Stimulated activated CD8-positive, alpha-beta memory T cell treated with anti-CD3 and anti-CD28 coated beads, Interleukin-12 subunit alpha, Interleukin-12 subunit beta, amount 100 ng/mL, for 24 hours (primary cell): Measurements from ENCODE around the gene SLC10A1.

ENCODE experiments used
- DNase-seq: peaks from one replicate; pipeline ENCODE4 v3.0.0-alpha.2; 2020; ENCODE audit errors: extremely low read depth

SLC10A1 gene

DNA sequence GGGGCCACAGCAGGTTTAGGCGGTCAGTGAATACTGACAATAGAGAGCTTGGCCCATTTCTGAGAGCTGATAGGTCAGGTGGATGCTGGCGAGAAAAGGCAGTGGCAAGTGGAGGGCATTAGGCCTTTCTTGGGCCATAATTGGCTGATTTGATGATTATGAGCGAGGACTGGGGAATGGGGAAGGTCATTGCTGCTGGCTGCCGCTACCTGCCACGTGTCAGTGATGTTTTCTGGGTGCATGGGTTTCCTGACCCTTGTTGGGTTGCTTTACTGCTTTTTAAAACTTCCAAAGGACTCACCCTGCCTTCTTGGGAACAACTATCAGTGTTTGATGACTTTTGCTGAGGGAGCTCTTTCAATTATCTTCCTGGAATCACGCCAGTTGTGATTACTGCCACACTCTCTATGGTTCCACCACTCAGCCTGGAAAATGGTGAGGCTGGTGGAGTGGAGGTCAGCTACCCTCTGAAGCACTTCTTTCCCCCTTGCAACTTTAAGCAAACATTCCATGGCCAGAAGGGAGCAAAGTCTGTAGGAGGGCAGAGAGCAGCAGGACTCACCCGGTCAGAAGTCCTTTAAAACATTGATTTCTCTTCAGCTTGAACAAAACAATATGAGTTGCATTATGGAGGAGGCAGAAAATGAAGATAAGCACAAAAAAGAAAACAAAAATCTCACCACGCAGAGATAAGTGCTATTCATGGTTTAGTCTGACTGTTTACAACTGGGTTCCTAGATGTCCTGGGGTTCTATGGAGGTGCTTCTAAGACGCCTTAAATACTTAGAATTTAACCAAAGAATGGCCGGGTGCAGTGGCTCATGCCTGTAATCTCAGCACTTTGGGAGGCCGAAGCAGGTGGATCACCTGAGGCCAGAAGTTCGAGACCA is 12.1 kb upstream of the SLC10A1 start:
- DNase-seq: no peak

DNA sequence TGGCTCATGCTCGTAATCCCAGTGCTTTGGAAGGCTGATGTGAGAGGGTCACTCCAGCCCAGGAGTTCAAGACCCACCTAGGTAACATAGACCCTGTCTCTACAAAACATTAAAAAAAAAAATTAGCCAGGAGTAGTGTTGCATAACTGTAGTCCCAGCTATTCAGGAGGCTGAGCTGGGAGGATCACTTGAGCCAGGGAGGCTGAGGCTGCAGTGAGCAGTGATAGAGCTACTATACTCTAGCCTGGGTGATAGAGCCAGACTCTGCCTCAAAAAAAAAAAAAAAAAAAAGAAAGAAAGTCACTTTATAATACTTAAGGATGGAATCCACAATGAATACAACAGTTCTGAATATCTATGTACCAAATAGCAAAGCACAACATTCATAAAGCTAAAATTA is 10.2 kb upstream of the SLC10A1 start:
- no peak for DNase-seq

DNA sequence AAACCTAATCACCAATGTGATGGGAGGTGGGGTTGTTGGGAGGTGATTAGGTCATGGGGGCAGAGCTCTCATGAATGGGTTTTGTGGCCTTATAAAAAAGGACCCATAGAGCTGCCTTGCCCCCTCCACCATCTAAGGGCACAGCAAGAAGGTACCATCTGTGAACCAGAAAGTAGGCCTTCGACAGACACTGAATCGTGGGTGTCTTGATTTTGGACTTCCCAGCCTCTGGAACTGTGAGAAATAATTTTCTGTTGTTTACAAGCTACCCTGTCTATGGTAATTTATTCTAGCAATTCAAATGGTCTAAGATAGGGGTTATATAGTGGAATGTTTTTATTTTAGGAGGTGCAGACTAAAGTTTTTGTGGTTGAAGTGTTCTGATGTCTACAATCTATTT is 7.9 kb upstream of the SLC10A1 start:
- DNase-seq: no peak

DNA sequence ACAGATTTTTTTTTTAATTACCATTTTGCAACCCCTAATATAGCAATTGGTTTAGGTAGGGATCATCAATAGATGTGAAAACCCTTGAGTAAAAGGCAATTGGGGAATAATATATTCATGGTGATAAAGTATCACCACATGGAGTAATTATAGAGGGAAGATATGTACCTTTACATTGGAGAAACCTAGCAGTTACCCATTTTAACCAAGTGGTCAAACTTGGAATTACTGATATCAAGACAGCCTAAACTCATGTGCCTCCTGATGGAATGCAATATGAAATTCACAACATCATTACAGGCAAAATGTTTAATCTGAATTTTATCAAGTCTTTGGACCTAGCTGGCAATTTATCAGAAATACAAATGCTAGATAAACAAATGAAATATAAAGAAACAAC is 6.7 kb upstream of the SLC10A1 start:
- no peak for DNase-seq

DNA sequence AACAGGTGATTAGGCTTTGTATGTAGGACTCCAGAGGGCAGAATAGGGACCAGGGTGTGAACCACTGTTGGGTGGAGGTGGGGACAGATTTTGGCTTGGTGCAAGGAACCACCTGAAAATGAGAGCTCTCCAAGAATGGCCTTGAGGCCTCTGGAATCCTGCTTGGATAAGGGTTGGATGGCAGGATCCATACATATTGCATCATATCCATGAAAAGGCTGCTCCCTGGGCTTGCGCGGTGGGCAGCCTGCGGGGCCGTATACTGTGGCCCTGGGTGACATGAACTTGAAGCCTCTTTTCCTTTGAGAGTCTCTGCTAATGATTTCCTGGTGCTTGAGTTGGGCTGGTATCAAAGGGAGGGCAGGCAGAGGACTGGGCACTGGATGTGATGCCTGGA is 1.3 kb upstream of the SLC10A1 start:
- no peak for DNase-seq

DNA sequence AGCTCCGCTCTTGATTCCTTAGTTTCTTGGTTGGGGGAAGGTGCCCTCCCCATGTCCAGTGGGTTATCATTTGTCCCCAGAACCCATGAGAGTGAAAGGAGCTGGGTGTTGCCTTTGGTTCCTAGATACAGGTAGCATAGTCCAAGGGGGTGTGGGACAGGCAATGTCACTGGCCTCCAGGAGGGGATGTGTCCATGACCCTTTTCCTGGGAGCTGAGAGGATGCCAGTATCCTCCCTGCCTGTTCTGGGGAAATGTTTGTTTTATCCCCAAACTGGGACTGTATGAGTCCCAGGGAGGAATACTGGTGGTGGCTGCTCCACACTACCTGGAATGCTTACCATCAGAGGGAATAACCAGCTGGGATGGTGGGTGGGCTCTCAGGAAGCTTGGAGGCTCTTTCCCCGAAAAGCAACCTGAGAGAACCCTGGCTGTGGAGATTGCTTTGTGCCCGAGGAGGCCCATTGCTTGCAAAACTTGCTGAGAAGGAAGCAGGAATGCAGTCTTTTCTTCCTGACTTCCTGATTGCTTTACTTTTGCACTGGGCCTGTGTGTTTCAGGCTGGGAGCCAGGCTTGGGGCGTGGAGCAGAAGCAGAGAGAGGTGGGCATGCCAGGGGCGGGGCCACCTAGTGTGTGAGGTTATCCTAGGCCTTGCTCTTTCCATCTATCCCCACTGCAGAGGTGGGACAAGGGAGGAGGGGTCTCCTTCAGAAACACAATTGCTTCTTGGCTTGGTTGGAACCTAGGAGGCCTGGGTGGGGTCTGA is 715 bp upstream of the SLC10A1 start:
- DNase-seq: no peak

DNA sequence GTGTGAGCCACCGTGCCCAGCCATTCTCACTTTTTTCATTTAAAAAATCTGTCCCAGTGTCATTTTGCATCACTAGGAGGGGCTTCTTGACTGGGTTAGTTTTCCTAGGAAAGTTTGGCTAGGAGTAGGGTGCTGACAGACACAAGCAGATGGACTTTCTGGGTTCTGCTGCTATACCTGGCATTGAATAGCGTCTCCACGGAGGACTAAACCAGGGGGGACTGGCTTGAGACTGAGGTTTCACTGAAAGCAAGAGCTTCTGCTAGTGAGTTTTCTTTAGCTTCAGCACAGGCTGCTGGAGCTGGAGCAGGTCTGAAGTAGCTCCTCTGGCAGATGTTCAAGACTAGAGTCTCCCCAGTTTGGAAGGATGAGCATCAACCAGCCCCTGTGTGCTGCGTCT is 1.4 kb downstream of the SLC10A1 start:
- no peak for DNase-seq

DNA sequence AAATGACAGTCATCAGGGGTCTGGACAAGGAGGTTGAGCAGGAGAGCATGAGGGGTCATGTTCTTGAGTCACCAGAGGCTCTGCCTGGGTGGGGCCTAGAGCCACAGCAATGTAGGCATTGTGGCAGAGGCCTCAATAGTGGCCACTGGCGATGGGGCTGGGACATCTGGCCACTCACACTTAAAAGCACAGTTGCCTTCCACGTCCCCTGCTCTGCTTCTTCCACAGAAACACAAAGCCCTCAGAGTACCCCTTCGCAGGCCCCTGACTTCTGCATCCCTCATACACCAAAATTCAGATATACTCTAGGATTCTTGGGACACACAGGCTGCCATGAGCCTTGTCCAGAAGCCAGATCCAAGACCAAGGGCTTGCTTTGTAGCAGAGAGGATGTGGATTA is 2.2 kb downstream of the SLC10A1 start:
- DNase-seq: no peak

DNA sequence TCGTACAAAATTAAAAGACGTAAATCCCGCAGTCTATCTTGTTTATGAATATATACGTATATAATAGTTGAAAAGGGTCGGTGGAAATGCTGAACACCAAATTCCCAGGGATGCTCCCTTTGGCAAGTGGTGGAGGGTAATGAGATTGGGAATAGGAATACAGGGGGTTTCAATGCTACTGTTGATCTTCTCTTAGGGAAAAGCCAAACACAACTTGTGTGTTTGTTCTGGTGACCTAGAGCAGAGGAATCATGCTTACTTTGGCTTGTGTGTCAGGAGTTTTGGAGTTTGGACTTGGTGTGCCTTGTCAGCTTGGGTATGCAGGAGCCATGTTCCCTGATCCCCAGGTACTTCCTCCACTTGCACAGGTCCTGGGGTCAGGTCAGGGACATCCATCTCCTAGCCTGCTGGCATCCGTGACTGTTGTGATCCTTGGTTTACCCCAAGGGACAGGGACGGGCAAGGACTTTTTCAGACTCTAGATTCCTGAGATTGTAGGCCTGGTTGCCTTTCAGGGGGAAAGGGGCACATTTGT is 4.1 kb downstream of the SLC10A1 start:
- DNase-seq: no peak

DNA sequence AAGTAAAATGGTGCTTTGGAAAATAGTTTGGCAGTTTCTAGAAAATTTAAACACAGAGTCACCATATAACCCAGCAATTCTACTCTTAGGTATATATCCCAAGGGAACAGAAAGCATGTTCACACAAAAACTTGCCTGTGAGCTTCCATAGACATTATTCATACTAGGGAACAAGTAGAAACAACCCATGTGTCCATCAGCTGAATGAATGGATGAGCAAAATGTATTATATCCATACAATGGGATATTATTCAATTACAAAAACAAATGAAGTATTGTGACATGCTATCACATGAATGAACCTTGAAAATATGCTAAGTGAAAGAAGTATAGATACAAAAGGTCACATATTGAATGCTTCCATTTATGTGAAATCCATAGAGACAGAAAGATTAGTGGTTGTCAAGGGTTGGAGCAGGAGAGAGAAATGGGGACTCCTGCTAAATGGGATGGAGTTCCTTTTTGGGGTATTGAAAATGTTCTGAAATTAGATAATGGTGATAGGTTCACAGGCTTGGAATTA is 7.9 kb downstream of the SLC10A1 start:
- no peak for DNase-seq

DNA sequence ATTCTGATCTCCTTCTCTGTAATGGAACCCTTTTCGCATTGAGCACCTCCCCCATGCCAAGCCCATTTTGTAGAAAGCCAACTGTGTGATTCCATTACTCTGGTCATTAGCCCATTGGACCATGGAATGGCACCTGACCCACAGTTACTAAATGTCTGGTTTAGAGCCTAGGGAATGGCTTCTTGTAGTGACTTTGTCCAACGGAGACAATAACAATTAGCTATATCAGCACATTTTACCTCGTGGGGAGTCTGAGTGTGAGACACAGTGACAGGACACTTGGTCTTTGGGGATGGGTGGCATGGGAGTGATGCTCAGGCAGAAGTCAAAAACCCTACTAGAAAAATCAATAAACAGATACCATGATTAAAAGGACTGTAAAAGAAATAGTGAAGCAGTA is 10.4 kb downstream of the SLC10A1 start:
- no peak for DNase-seq

DNA sequence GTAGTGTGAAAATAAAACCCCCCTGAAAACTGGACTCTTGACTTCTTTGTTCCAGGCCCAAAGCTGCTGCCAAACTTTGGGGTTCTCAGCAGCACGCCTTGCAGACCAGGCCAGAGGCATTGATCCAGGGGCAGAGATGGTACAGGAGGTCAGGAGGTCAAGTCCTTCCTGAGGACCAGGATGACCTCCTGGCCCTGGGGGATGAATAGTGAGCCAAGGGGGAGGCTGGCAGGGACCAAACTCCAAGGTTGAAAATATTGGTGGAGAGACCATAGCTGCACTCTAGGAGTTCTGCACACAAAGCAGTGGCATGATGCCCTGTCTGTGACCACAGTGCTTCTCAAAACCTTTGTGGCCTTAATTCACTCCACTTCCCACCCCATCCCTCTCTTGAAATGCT is 12.1 kb downstream of the SLC10A1 start:
- no peak for DNase-seq

DNA sequence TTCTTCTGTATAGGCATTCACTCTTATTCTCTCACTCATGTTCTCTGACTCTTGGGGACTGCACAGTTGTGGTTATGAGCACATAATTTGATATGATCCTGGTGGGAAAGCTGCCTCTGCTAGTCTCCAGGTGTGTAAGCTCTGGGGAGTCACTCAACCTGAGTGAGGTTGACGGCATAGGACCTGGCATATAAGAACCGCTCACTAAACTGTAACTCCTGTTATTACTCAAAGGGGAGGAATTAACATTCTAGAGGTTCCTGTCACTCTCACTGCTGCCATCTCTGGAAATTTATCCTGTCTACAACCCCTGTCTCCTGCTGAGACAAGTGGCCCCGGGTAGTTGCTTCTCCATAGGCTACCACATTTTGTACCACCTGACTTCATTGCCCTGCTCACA is 16.1 kb downstream of the SLC10A1 start:
- DNase-seq: no peak

DNA sequence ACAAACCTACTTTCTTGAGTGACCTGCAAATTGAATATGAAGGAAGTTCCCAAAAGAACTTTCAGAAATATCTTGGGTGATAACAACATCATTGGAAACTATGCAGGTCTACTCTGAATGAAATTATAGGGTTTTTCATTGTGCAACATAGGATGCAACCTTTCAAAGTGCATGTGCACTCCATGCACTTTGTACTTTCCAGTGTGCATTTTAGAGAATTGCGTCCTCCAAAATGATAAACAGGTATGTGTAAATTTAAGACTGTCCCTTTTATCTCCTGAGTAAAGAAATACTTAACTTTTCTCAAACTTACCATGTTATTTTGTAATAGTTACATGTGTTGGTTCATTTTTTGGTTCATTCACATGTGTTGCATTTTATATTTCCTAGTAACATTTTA is 16.9 kb downstream of the SLC10A1 start:
- no peak for DNase-seq

DNA sequence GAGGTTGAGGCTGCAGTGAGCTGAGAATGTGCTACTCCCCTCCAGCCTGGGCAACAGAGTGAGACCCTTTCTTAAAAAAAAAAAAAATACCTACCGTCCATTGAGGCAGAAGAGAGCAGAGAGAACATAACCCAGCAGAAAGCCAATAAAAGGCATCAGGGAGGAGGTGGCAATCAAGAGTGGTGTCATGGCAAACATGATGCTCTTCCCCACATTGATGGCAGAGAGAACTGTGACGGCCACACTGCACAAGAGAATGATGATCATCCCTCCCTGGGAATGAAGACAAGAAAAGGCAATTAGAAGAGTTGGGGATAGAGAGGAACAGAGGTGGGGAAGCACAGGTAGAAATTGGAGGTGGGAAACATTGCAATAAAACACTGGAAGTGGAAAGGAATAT is 18.0 kb downstream of the SLC10A1 start:
- no peak for DNase-seq

DNA sequence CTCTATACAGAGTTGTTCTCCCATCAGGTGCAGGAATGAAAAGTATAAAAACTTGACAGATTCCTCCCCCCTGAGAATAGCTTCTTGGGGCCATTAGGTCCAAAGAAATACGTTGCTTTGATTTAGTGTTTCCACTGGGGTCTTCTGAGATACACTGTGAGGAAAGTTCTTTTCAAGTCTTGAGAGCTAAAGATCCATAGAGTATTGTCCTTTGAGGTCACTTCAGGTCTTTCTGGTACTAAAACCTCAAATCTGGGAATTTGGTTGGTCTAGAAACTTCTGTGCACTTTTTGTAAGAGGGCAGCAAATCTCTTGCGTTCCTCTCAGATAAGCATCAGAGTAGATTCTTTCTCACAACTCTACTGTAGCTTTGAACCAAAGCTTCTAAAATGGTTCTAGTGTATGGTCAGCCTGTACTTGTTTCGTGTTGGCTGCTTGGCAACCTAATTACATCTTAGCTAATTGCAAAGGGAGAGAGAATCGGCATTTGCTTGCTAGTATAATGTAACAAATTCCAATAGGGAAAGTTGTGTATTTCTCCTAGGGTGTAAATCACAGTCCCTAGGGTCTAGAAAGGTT is 20.1 kb downstream of the SLC10A1 start:
- no peak for DNase-seq

DNA sequence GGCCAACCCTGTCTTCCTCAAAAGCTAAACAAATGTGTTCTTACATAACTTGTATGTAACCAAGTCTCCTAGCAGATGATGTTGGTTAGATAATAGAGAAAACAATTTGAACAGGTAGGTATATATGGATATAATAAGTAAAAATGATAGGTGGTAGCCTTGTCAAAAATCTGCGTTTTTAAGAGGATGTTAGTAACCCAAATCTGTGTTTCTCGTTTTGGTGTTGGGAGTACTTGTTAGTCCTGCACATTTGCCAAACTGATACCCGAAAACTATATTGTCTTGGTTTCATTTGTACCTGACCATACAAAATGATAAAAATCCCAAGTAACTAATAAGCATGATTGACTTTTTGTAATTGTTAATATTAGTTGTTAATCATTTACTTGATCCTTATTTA is 22.0 kb downstream of the SLC10A1 start:
- DNase-seq: no peak

DNA sequence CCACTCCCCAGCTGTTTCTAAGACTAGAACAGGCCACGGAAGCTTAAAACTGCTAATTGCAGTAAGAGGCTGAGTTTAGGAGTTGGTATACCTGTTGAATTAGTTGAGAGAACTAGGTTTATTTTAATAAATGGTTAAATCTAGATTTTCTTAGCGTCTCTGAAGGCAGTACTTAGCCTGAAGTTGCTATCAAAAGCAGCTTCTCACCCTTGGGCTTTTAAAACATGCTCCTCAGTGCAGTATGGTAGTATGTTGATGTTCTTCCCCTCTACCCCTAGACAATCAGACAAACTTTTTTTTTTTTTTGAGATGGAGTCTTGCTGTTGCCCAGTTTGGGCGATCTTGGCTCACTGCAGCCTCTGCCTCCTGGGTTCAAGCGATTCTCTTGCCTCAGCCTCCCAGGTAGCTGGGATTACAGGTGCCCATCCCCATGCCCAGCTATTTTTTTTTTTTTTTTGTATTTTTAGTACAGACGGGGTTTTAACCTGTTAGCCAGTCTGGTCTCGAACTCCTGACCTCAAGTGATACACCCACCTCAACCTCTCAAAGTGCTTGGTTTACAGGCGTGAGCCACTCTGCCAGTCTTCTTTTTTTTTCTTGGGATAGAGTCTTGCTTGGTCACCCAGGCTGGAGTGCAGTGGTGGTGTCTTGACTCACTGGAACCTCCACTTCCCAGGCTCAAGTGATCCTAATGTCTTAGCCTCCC is 23.3 kb downstream of the SLC10A1 start:
- no peak for DNase-seq

DNA sequence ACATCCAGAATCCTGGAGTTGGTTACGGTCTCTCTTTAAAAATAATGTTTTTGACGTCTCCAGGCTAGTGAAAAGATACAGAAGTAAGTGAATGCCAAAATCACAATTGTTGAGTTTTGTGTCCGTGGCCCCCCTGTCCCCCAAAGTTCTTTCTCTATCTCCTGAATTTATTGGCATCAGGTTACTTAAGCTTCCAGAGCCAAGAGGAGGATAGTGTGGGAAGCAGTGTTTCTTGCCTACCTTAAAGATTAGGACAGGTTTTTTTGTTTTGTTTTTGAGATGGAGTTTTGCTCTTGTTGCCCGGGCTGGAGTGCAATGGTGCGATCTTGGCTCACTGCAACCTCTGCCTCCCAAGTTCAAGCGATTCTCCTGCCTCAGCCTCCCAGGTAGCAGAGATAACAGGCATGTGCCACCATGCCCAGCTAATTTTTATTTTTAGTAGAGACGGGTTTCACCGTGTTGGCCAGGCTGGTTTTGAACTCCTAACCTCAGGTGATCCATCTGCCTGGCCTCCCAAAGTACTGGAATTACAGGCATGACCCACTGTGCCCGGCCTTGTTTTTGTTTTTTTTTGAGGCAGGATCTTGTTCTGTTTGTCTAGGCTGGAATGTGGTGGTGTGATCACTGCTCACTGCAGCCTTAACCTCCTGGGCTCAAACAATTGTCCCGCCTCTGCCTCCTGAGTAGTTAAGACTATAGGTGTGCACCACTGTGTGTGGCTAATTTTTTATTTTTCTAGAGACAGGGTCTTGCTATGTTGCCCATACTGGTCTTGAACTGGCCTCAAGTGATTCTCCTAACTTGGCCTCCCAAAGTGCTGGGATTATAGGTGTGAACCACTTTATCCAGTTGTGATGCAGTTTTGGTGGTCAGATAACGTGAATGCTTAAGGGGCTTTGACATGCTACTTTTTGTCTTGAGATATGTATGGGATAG is 24.7 kb downstream of the SLC10A1 start:
- DNase-seq: no peak

DNA sequence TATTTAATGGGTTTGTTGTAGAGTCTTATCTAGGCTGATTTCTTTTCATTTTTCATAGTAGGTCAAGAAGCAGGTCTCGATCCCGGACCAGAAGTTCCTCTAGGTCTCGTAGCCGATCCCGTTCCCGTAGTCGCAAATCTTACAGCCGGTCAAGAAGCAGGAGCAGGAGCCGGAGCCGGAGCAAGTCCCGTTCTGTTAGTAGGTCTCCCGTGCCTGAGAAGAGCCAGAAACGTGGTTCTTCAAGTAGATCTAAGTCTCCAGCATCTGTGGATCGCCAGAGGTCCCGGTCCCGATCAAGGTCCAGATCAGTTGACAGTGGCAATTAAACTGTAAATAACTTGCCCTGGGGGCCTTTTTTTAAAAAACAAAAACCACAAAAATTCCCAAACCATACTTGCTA is 25.9 kb downstream of the SLC10A1 start:
- DNase-seq: no peak

DNA sequence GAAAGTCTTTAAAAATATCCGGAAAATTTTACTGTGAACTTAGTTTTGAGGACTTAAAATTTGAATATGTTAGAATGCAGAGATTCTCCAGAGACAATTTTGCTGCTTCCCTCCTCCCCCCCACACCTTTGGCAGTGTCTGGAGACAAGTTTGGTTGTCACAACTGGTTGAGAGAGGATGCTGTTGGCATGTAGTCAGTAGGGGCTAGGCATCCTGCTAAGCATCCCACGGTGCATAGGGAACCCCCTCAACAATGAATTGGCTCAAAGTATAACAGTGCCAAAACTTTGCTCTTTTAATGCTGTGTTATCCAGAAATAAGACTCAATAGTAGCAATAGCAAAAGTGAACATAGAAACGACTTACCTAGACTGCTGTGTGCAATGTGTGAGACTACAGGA is 26.5 kb downstream of the SLC10A1 start:
- DNase-seq: no peak
